ENCODE measurements around the gene AP3S2. TPM values are rescaled to one million over a fixed set of nuclear protein-coding genes. Genes with fewer than 3 reads are reported as not detected.
A peak's percentile ranks its signal among the peaks of the same experiment; 100 is the strongest.

The AP3S2 gene
- total RNA-seq, 1 experiment from 2014 or later, result 35.7 TPM

DNA sequence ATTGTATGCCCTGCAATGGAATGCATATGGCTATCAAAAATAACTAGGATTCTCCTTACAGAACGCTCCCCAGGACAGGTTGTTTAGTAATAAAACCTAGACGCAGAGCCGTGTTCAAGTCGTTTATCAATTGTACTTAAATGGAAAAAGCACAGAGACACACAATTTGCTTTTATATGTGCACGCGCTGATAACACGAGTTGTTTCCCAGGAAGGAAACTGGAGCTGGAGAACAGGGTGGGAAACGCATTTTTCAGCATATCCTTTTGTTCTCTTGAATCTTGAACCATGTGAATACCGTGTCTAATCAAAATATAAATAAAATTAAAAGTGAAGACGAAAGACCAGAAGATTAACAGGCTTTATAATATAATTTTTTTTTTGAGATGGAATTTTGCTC, 75.5 kb downstream of the AP3S2 start (continued):
- TF ChIP-seq, protein P1, sequence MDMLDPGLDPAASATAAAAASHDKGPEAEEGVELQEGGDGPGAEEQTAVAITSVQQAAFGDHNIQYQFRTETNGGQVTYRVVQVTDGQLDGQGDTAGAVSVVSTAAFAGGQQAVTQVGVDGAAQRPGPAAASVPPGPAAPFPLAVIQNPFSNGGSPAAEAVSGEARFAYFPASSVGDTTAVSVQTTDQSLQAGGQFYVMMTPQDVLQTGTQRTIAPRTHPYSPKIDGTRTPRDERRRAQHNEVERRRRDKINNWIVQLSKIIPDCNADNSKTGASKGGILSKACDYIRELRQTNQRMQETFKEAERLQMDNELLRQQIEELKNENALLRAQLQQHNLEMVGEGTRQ (CRISPR knock-in tag; IDR thresholded peaks at IDR 0.05), result no peak
- no peak for TF ChIP-seq ZBTB21 (CRISPR knock-in tag; IDR thresholded peaks at IDR 0.05; ENCODE audit: borderline replicate concordance)
- no peak for TF ChIP-seq CREB1 (CRISPR knock-in tag; IDR thresholded peaks at IDR 0.05)
- TF ChIP-seq MYBL2 (CRISPR knock-in tag; IDR thresholded peaks at IDR 0.05), result no peak
- TF ChIP-seq, protein P2, sequence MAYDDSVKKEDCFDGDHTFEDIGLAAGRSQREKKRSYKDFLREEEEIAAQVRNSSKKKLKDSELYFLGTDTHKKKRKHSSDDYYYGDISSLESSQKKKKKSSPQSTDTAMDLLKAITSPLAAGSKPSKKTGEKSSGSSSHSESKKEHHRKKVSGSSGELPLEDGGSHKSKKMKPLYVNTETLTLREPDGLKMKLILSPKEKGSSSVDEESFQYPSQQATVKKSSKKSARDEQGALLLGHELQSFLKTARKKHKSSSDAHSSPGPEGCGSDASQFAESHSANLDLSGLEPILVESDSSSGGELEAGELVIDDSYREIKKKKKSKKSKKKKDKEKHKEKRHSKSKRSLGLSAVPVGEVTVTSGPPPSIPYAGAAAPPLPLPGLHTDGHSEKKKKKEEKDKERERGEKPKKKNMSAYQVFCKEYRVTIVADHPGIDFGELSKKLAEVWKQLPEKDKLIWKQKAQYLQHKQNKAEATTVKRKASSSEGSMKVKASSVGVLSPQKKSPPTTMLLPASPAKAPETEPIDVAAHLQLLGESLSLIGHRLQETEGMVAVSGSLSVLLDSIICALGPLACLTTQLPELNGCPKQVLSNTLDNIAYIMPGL (CRISPR knock-in tag; IDR thresholded peaks at IDR 0.05), result no peak

DNA sequence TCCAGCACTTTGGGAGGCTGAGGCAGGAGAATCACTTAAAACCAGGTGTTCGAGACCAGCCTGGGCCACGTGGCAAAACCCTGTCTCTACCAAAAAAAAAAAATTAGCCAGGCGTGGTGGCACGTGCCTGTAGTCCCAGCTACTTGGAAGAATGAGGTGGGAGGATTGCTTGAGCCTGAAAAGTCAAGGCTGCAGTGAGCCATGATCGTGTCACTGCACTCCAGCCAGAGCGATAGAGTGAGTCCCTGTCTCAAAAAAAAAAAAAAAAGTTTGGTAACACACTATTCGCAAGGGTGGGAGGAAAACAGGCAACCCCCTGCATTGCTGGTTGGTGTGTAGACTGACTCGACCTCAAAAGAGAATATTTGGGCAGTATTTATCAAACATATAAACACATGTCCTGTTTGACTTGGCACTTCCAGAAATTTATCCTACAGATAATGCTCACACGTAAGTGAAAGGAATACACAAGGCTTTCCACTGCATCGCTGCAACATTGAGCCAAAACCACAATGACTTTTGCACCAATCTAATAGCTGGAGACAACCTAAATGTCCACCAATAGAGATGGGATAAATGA, 76.0 kb downstream of the AP3S2 start:
- peaks cover 10% of the 10 kb centered on the region for H3K36me3 Mint-ChIP-seq
- TF ChIP-seq, protein P3, sequence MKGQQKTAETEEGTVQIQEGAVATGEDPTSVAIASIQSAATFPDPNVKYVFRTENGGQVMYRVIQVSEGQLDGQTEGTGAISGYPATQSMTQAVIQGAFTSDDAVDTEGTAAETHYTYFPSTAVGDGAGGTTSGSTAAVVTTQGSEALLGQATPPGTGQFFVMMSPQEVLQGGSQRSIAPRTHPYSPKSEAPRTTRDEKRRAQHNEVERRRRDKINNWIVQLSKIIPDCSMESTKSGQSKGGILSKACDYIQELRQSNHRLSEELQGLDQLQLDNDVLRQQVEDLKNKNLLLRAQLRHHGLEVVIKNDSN (CRISPR knock-in tag; IDR thresholded peaks at IDR 0.05), result no peak
- no peak for TF ChIP-seq ETV6 (CRISPR knock-in tag; IDR thresholded peaks at IDR 0.05)
- no peak for TF ChIP-seq PRRX2 (CRISPR knock-in tag; IDR thresholded peaks at IDR 0.05)
- no peak for TF ChIP-seq SP1 (CRISPR knock-in tag; conservative IDR thresholded peaks at IDR 0.05)
- TF ChIP-seq, protein P4, sequence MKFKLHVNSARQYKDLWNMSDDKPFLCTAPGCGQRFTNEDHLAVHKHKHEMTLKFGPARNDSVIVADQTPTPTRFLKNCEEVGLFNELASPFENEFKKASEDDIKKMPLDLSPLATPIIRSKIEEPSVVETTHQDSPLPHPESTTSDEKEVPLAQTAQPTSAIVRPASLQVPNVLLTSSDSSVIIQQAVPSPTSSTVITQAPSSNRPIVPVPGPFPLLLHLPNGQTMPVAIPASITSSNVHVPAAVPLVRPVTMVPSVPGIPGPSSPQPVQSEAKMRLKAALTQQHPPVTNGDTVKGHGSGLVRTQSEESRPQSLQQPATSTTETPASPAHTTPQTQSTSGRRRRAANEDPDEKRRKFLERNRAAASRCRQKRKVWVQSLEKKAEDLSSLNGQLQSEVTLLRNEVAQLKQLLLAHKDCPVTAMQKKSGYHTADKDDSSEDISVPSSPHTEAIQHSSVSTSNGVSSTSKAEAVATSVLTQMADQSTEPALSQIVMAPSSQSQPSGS (CRISPR knock-in tag; IDR thresholded peaks at IDR 0.05; ENCODE audit: borderline replicate concordance, low read depth), result no peak
- no peak for TF ChIP-seq SMAD4 (CRISPR knock-in tag; IDR thresholded peaks at IDR 0.05)
- ChIA-PET CTCF (no interaction called here), POLR2A (no interaction called here)
- ATAC-seq, result no peak
- H3K27ac Mint-ChIP-seq, result no peak overlapping the region
- H3K4me1 Mint-ChIP-seq, result 0 out of 2 replicates have a peak, but pooled peaks cover 3% of the 10 kb centered on the region
- H3K27me3 Mint-ChIP-seq (ENCODE audit: low read depth), result peaks cover 36% of the 10 kb centered on the region
- no peak for DNase-seq (ENCODE audit: low spot score)
- H3K9me3 Mint-ChIP-seq, result peaks cover 10% of the 10 kb centered on the region
- no peak overlapping the region for H3K4me3 Mint-ChIP-seq

DNA sequence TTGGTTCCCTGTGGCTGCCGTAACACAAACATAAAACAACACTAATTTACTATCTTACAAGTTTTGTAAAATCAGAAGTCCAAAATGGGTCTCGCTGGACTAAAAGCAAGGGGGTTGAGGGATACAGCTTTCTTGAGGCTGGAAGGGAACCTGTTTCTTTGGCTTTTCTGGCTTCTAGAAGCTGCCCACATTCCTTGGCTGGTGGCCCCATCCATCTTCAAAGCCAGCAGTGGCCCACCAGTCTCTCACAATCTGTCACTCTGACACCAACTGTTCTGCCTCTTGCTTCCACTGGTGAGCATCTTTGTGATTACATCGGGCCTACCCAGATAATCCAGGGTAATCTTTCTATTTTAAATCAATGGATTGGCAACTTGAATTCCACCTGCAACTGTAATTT, 78.0 kb downstream of the AP3S2 start:
- no peak overlapping the region for H3K27ac Mint-ChIP-seq

More for the DNA sequence above, 78.0 kb downstream of the AP3S2 start:
- ChIA-PET CTCF (interaction anchor here (1.2 to 1.3 kb wide), 2 partner anchors 55 to 59 kb away, joined by 3 to 5 read pairs; no protein-coding TSS in a partner anchor), POLR2A (no interaction called here)
- Mint-ChIP-seq H3K9me3 (peaks cover 10% of the 10 kb centered on the region), H3K4me3 (peak overlapping the region; percentile 70), H3K4me1 (0 out of 2 replicates have a peak, but pooled peaks cover 3% of the 10 kb centered on the region), H3K36me3 (peaks cover 10% of the 10 kb centered on the region), H3K27me3 (ENCODE audit: low read depth) (peaks cover 36% of the 10 kb centered on the region)
- no peak for TF ChIP-seq SP1 (CRISPR knock-in tag; conservative IDR thresholded peaks at IDR 0.05)
- TF ChIP-seq, protein P5, sequence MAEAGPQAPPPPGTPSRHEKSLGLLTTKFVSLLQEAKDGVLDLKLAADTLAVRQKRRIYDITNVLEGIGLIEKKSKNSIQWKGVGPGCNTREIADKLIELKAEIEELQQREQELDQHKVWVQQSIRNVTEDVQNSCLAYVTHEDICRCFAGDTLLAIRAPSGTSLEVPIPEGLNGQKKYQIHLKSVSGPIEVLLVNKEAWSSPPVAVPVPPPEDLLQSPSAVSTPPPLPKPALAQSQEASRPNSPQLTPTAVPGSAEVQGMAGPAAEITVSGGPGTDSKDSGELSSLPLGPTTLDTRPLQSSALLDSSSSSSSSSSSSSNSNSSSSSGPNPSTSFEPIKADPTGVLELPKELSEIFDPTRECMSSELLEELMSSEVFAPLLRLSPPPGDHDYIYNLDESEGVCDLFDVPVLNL (CRISPR knock-in tag; IDR thresholded peaks at IDR 0.05; ENCODE audit: borderline replicate concordance, low read depth), result no peak
- TF ChIP-seq FOXK1 (CRISPR knock-in tag; IDR thresholded peaks at IDR 0.05), result no peak
- TF ChIP-seq, protein P6, sequence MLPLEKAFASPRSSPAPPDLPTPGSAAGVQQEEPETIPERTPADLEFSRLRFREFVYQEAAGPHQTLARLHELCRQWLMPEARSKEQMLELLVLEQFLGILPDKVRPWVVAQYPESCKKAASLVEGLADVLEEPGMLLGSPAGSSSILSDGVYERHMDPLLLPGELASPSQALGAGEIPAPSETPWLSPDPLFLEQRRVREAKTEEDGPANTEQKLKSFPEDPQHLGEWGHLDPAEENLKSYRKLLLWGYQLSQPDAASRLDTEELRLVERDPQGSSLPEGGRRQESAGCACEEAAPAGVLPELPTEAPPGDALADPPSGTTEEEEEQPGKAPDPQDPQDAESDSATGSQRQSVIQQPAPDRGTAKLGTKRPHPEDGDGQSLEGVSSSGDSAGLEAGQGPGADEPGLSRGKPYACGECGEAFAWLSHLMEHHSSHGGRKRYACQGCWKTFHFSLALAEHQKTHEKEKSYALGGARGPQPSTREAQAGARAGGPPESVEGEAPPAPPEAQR (CRISPR knock-in tag; IDR thresholded peaks at IDR 0.05), result no peak
- DNase-seq (ENCODE audit: low spot score) (no peak), ATAC-seq (no peak)
